Esophagus squamous epithelium (tissue), 4 donors: Measurements from ENCODE around the gene FAM3D.

Source experiments
- CTCF ChIP-seq, 6 experiments: fragments of 450-650 bp in 4 of 6; fragments of 200-600 bp in 2 of 6; sonication (generic) in 2 of 6; IDR thresholded peaks; one replicate each; pipeline ENCODE4 v1.5.1; 2016 to 2019; ENCODE audit warnings: antibody characterized with exemption in 6 of 6, mild to moderate bottlenecking in 4 of 6, moderate library complexity in 4 of 6
- POLR2A ChIP-seq, 4 donors: fragments of 450-650 bp; IDR thresholded peaks; one replicate each; pipeline ENCODE4 v1.6.1; 2017; ENCODE audit warnings: antibody characterized with exemption in 4 of 4, mild to moderate bottlenecking in 4 of 4, moderate library complexity in 3 of 4

GRCh38 chr3:58651276-58651675 lies 15.3 kb downstream of the FAM3D start:
- TF ChIP-seq CTCF (IDR thresholded peaks at IDR 0.05) (no peak), POLR2A (IDR thresholded peaks at IDR 0.05) (no peak)
